AG09319 (cell line): ENCODE data around the gene KRT76.
"Not testable (repeated sequence)": the region's sequence is repeated elsewhere in the genome, so short reads cannot be mapped to it uniquely, and the experiment has no call there.

ENCODE experiments used
- DNase-seq: peaks from one replicate; pipeline ENCODE4 v3.0.0-alpha.2; 2010; ENCODE audit warnings: low read depth; ENCODE audit errors: extremely low read depth
- TF ChIP-seq, protein P1 (sequence below): IDR thresholded peaks from 2 replicates; pipeline ENCODE4 v1.5.1; 2011; ENCODE audit warnings: low read depth, mild to moderate bottlenecking, inconsistent platforms, low read length, moderate library complexity

KRT76 gene

DNA sequence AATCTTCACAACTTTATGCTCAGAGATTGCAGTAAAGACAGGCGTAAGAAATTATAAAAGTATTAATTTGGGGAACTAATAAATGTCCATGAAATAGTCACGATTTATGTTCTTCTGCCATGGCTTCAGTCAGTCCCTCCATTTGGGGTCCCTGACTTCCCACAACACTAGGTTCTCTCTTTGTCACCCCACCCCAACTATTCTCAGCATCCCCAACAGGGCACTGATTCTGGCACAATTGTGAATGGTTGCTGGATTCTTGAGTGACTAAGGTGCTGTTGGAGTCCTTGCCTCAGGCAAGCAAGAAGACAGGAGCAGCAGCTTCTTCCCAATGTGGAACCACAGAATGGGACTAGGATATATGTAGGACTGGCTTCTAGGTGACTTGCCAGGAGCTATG is 15.3 kb downstream of the KRT76 start:
- DNase-seq: no peak
- TF ChIP-seq, protein P1, sequence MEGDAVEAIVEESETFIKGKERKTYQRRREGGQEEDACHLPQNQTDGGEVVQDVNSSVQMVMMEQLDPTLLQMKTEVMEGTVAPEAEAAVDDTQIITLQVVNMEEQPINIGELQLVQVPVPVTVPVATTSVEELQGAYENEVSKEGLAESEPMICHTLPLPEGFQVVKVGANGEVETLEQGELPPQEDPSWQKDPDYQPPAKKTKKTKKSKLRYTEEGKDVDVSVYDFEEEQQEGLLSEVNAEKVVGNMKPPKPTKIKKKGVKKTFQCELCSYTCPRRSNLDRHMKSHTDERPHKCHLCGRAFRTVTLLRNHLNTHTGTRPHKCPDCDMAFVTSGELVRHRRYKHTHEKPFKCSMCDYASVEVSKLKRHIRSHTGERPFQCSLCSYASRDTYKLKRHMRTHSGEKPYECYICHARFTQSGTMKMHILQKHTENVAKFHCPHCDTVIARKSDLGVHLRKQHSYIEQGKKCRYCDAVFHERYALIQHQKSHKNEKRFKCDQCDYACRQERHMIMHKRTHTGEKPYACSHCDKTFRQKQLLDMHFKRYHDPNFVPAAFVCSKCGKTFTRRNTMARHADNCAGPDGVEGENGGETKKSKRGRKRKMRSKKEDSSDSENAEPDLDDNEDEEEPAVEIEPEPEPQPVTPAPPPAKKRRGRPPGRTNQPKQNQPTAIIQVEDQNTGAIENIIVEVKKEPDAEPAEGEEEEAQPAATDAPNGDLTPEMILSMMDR: no peak

DNA sequence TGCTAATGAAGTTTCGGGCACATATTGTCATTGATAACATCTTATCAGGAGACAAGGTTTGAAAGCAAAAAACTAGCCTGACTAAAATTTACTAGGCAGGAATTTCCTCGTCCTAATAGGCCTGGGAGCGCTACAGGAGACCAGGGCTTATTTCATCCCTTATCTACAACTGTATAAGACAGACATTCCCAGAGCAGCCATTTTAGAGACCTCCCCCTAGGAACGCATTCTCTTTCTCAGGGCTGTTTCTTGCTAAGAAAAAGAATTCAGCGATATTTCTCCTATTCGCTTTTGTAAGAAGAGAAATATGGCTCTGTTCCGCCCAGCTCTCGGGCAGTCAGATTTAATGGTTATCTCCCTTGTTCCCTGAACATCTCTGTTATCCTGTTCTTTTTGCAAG is 15.9 kb downstream of the KRT76 start:
- DNase-seq: not testable (repeated sequence)

DNA sequence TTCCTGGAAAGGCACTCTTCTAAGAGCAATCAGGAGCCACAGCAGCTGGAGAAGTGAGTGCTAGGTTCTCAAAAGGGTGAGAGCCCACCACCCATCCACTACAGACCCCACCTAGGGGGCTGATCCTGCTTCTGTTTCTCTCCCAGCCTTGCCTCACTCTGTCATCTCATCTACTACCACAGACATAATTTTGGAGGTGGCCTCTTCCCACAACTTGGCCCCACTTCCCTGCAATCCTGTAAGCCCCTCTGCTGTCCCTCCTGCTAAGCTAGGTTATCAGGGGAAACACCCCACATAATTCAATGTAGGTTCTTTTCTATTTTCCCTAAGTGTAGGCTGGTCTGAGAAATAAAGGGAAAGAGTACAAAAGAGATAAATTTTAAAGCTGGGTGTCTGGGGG is 16.5 kb downstream of the KRT76 start:
- no peak for DNase-seq
- TF ChIP-seq, protein P1: no peak

DNA sequence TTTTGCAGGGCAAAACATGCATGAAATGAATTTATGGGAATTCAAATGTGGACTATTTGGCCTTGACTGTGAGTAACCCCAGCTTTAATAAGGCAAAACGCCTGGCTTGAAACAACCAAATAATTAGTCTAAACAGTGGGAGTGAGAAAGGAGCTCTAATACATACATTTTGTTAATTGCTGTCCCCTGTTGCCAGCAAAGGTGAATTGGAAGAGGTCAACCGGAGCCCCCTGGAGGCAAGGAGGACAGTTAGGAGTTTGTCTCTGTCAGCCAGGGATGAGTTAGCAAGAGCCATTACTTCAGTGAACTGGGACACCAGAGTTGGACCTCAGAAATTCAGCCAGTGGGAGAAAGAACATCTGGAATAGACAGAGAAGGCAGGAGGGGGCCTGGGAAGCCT is 17.4 kb downstream of the KRT76 start:
- no peak for DNase-seq
- TF ChIP-seq, protein P1: no peak

DNA sequence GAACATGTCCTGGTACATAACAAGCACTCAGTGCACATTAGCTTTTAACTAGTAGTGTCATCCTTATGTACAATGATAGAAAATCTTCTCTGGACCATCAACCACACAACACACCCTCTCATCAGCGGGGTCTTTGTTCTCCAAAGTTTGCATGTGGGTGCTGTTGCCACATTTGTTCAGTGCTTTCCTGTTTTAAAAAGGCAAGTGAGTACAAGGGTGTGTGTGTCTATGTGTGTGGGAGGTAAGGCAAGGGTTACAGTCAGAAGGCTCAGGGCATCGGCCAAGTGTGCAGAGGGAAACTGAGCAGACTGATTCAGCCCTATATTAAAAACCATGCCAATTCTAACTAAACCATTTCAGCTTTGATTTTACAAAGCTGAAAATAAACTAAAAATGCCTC is 17.9 kb downstream of the KRT76 start:
- TF ChIP-seq, protein P1: no peak

DNA sequence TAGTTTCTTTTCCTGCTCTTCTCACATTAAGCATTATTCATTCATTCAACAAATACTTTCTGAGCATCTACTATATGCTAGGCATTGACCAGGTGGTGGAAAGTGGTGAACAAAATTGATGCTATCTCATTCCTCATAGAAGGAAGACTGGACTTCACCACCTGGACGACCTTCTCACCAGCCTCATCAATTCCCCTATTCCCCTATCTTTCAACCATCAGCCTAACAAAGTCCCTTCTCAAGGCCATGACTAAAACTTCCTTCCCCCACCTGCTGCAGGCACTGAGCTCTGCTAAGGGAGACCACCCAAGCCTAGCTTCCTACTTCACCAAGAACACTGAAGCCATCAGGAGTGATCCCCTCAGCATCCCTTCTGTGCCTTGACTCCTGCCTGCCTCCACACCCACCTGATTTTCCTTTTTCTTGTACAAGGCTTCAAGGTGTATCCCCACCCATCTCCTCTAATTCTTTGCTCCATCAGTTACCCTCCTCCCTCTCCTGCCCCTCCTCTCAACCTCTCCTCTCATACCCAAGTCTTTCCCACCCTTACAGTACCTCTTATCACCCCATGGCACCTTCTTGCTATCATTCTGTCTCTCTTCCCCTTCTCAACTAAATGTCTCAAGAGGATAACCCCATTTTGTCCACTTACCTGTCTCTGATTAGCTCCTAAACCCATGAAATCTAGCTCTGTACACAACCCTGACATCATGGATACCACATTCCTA is 19.5 kb downstream of the KRT76 start:
- TF ChIP-seq, protein P1: no peak
- no peak for DNase-seq

More for the DNA sequence above, 17.9 kb downstream of the KRT76 start:
- no peak for DNase-seq

DNA sequence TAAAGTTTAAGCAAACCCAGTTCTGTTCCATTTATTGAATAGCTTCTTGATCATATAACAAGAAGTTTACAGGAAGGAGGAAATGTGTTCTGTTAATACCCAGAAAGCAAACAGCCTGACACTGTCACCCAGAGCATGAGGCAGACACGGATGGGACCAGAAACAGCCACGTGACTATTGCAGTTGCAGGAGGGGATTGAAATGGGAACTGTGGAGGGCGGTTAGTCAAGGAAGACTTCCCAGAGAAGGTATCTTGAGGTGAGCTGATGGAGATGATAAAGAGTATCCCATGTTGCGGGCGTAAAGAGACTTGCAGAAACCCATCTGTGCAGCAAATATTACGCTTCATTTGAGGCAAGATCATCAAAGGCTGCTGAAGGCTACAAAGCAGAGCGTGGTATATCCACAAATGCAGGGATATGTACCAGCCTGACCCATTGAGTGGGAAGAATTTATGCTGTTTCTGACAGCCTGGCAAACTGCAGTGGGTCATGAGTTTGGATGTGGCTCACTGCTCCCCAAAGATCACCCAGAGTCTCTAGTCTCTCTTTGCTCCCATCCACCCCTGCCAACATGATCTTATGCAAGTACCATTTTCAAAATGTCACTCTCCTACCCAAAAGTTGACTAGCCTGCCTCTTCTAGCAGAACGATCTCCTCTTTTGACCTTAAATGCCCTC is 20.7 kb downstream of the KRT76 start:
- no peak for DNase-seq
- TF ChIP-seq, protein P1: no peak
